Measurements from ENCODE around the gene PPIL1. TPM values are rescaled to one million over a fixed set of nuclear protein-coding genes. Genes with fewer than 3 reads are reported as not detected.

The PPIL1 gene
- total RNA-seq, 2 experiments from 2014 or later = 32.6 to 33.5 TPM

- ATAC-seq (no peak), DNase-seq (no peak)
- ChIA-PET POLR2A (no interaction called here), CTCF (interaction anchor here (0.6 to 3.0 kb wide), 12 partner anchors 14 to 133 kb away, joined by 3 to 26 read pairs (median 4); partner anchors contain the start of gene PPIL1)
- H3K27me3 Mint-ChIP-seq (ENCODE audit: low read depth) = no peaks in the 10 kb centered on the region
- no peaks in the 10 kb centered on the region for H3K9me3 Mint-ChIP-seq (ENCODE audit: insufficient read depth)
- peaks cover 35% of the 10 kb centered on the region for H3K4me1 Mint-ChIP-seq (ENCODE audit: low read depth)
- H3K36me3 Mint-ChIP-seq (ENCODE audit: low read depth) = peaks cover 13% of the 10 kb centered on the region
- no peak overlapping the region for H3K27ac Mint-ChIP-seq
- H3K4me3 Mint-ChIP-seq = no peak overlapping the region
Measured at GRCh38 chr6:36888654-36889481, 14.3 kb upstream of the PPIL1 start.

- H3K36me3 Mint-ChIP-seq (ENCODE audit: low read depth) = peaks cover 13% of the 10 kb centered on the region
- ChIA-PET POLR2A (no interaction called here), CTCF (interaction anchor here (0.6 to 3.0 kb wide), 7 partner anchors 15 to 130 kb away, joined by 3 to 26 read pairs (median 3); no protein-coding TSS in a partner anchor)
- no peaks in the 10 kb centered on the region for H3K27me3 Mint-ChIP-seq (ENCODE audit: low read depth)
- DNase-seq (no peak), ATAC-seq (no peak)
- no peak overlapping the region for H3K27ac Mint-ChIP-seq
- no peaks in the 10 kb centered on the region for H3K9me3 Mint-ChIP-seq (ENCODE audit: insufficient read depth)
- peaks cover 35% of the 10 kb centered on the region for H3K4me1 Mint-ChIP-seq (ENCODE audit: low read depth)
- H3K4me3 Mint-ChIP-seq = no peak overlapping the region
Measured at GRCh38 chr6:36888115-36888643, 13.6 kb upstream of the PPIL1 start.

- DNase-seq (no peak), ATAC-seq (no peak)
- peaks cover 13% of the 10 kb centered on the region for H3K36me3 Mint-ChIP-seq (ENCODE audit: low read depth)
- H3K27ac Mint-ChIP-seq = peak overlapping the region; percentile 73
- H3K9me3 Mint-ChIP-seq (ENCODE audit: insufficient read depth) = no peaks in the 10 kb centered on the region
- POLR2A ChIA-PET = interaction anchor here (0.6 to 3.0 kb wide), 2 partner anchors 13 to 35 kb away, joined by 3 to 35 read pairs; partner anchors contain the start of gene PPIL1
- no peaks in the 10 kb centered on the region for H3K27me3 Mint-ChIP-seq (ENCODE audit: low read depth)
- CTCF ChIA-PET = interaction anchor here (2.3 to 9.8 kb wide), 3 partner anchors 13 to 133 kb away, joined by 18 to 176 read pairs (median 130); partner anchors contain the start of gene PPIL1
- peaks cover 35% of the 10 kb centered on the region for H3K4me1 Mint-ChIP-seq (ENCODE audit: low read depth)
- H3K4me3 Mint-ChIP-seq = peak overlapping the region; percentile 91
Measured at GRCh38 chr6:36886950-36887618, 12.5 kb upstream of the PPIL1 start.

DNA sequence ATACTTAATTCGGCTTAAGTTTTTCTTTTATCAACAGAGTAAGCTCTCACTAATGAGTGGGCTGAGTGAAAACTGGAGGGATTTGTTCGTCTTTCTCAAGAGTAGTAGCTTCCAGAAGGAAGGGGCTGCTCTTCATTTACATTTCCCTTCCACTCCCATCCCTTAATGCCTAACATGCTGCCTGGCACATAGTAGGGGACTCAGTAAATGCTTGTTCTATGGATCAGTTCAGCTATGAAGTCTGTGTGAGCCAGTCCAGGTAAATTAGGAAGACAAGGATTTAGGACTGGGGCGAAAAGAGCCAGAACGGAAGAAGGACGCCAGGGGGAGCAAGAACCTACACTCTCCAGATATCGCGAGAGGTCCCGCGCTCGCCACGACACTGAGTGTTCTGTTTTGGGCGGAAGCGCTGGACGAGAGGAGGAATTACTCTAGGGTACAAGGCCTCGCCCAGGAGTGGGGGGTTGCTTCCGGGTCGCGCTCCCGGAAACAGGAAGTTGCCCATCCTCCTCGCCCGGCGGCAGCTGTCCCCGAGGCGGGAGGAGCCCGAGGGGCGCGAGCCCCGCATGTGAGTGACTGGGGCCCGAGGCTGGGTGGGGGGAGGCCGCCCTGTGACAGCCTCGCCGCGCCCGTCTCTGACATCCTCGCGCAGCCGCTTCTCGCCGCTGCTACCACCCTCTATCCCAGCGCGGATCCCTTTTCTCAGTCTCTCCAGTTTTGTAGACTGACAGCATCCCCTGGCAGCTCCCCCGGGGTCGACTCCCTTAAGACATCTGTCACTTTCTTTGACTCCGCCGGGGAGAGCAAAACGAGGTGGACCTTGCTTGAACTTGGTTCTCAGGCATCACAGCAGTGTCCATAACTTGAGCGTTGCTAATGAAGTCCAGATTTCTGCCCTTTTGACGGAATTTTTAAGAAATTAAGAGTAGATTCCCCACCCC lies 11.1 kb upstream of the PPIL1 start, which contains the start of gene C6orf89:
Gene C6orf89 (plus strand): TSS at position 492 of the 941 bp plus-strand sequence. CDS start 13,493 bp downstream, outside the sequence.
- no peaks in the 10 kb centered on the region for H3K9me3 Mint-ChIP-seq (ENCODE audit: insufficient read depth)
- ATAC-seq (peak; percentile 100), DNase-seq (peak; percentile 99)
- peaks cover 8% of the 10 kb centered on the region for H3K36me3 Mint-ChIP-seq (ENCODE audit: low read depth)
- H3K4me1 Mint-ChIP-seq (ENCODE audit: low read depth) = peaks cover 35% of the 10 kb centered on the region
- ChIA-PET POLR2A (interaction anchor here (0.6 to 3.0 kb wide), 11 partner anchors 11 to 132 kb away, joined by 3 to 35 read pairs (median 4); partner anchors contain the start of genes MTCH1 and PPIL1), CTCF (interaction anchor here (0.5 to 9.8 kb wide), 44 partner anchors 10 to 1311 kb away, joined by 3 to 176 read pairs (median 5); partner anchors contain the start of genes FGD2, MTCH1, PI16 and PPIL1)
- no peaks in the 10 kb centered on the region for H3K27me3 Mint-ChIP-seq (ENCODE audit: low read depth)
- H3K4me3 Mint-ChIP-seq = peak within 1 kb of the TSS; percentile 91
- peak within 1 kb of the TSS; percentile 87 for H3K27ac Mint-ChIP-seq

DNA sequence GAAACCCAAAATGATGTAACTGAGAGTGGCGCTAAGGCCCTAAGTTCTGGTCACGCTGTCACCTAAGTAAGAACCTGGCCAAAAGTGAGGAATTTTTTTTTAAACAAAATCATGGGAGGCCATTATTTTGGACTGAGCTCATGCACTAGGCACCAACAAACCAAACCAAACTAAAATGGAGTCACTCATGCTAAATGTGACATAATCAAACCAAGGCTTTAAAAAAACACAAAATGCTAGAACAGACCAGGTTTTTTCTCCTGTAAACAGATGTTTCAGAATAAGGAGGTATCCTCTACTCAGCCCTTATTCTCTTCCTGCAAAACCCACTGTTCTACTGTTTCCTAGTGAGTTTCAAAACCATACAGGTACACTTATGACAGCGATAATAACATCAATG lies 10.0 kb upstream of the PPIL1 start:
- Mint-ChIP-seq H3K27me3 (ENCODE audit: low read depth) (no peaks in the 10 kb centered on the region), H3K27ac (no peak overlapping the region), H3K4me3 (no peak overlapping the region), H3K4me1 (ENCODE audit: low read depth) (peaks cover 32% of the 10 kb centered on the region), H3K36me3 (ENCODE audit: low read depth) (peaks cover 8% of the 10 kb centered on the region), H3K9me3 (ENCODE audit: insufficient read depth) (no peaks in the 10 kb centered on the region)
- ChIA-PET POLR2A (interaction anchor here (1.3 to 3.0 kb wide), 7 partner anchors 10 to 133 kb away, joined by 4 to 35 read pairs (median 8); partner anchors contain the start of genes MTCH1 and PPIL1), CTCF (interaction anchor here (0.6 to 9.8 kb wide), 30 partner anchors 10 to 422 kb away, joined by 3 to 176 read pairs (median 6); partner anchors contain the start of genes FGD2, PI16 and PPIL1)
- DNase-seq (no peak), ATAC-seq (no peak)

DNA sequence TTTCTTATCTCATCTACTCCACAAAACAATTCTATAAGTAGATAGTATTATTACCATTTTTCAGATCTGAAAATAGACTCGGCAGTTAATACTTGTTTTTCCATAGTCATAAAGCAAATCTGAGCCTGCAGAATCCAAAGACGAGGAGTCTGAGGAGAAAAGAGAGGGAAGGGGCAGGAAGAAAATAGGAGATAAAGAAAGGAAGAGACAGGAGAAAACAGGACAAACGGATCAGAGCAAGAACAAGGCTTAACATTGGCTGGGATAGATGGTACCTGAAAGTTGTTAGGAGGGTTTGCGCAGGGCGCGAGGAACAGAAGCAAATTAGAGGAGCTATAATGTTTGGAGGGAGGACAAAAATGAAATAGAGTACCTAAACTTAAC lies 639 bp upstream of the PPIL1 start:
- Mint-ChIP-seq H3K9me3 (ENCODE audit: insufficient read depth) (no peaks in the 10 kb centered on the region), H3K27ac (peak overlapping the region; percentile 98), H3K36me3 (ENCODE audit: low read depth) (peaks cover 27% of the 10 kb centered on the region), H3K27me3 (ENCODE audit: low read depth) (peaks cover 8% of the 10 kb centered on the region), H3K4me1 (ENCODE audit: low read depth) (peaks cover 43% of the 10 kb centered on the region), H3K4me3 (peak overlapping the region; percentile 83)
- ChIA-PET POLR2A (interaction anchor here (0.7 to 3.4 kb wide), 15 partner anchors 9 to 1284 kb away, joined by 3 to 35 read pairs (median 3); partner anchors contain the start of genes C6orf89, CMTR1, MTCH1 and ZFAND3), CTCF (interaction anchor here (0.6 to 6.8 kb wide), 24 partner anchors 10 to 559 kb away, joined by 3 to 130 read pairs (median 6); partner anchors contain the start of genes C6orf89 and FGD2)
- DNase-seq (no peak), ATAC-seq (no peak)

DNA sequence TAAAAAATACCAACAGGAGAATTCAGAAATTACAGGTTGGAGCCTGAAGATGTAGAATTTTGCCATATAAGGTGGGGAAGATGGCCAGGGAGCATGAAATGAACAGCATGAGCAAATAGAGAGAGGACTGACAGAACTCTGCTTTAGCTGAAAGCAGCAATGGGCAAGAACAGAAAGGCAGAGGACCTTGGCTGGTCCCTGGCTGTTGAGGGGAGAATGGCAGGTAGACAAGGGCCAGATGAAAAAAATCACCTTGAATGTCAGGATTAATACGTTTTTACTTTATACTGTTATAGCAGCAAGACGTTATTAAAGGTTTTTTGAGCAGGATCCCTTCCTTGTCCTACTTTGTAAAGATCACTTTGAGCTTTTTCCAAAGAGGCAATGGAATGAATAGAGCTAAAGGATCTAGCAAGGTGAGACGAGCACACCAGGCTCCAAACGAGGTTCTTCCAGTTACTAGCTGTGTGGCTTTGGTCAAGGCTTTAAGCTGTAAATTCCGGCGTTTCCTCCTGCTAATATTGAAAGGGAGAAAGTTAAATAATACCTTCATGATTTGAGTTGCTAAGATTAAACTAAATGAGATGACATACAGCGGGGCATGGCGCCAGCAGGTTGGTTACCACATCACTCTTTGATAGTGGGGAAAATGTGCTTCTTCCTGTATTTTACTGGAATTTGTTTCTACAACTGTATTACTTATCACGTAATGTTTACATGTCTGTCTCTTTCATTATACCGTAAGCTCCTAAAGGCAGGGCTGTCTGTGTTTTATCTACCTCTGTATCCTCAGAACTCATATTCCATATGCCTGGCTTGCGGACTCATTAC lies 776 bp downstream of the PPIL1 start:
- POLR2A ChIA-PET = interaction anchor here (0.7 to 3.4 kb wide), 10 partner anchors 8 to 559 kb away, joined by 3 to 35 read pairs (median 4); partner anchors contain the start of genes C6orf89, CMTR1 and MTCH1
- H3K4me3 Mint-ChIP-seq = peak overlapping the region; percentile 83
- H3K27ac Mint-ChIP-seq = peak overlapping the region; percentile 98
- H3K4me1 Mint-ChIP-seq (ENCODE audit: low read depth) = peaks cover 51% of the 10 kb centered on the region
- ATAC-seq (peak; percentile 4), DNase-seq (peak; percentile 38)
- peaks cover 8% of the 10 kb centered on the region for H3K27me3 Mint-ChIP-seq (ENCODE audit: low read depth)
- peaks cover 35% of the 10 kb centered on the region for H3K36me3 Mint-ChIP-seq (ENCODE audit: low read depth)
- CTCF ChIA-PET = interaction anchor here (0.7 to 6.8 kb wide), 23 partner anchors 9 to 388 kb away, joined by 3 to 130 read pairs (median 8); partner anchors contain the start of genes C6orf89 and FGD2
- H3K9me3 Mint-ChIP-seq (ENCODE audit: insufficient read depth) = no peaks in the 10 kb centered on the region

- DNase-seq (no peak), ATAC-seq (no peak)
- peak overlapping the region; percentile 98 for H3K27ac Mint-ChIP-seq
- no peaks in the 10 kb centered on the region for H3K9me3 Mint-ChIP-seq (ENCODE audit: insufficient read depth)
- ChIA-PET POLR2A (interaction anchor here (3.4 kb wide), 1 partner anchor 12 kb away, joined by 35 read pairs; the partner anchor contains the start of gene C6orf89), CTCF (interaction anchor here (0.7 to 6.8 kb wide), 16 partner anchors 8 to 388 kb away, joined by 3 to 130 read pairs (median 12); partner anchors contain the start of genes C6orf89 and FGD2)
- peaks cover 40% of the 10 kb centered on the region for H3K36me3 Mint-ChIP-seq (ENCODE audit: low read depth)
- peaks cover 54% of the 10 kb centered on the region for H3K4me1 Mint-ChIP-seq (ENCODE audit: low read depth)
- peaks cover 7% of the 10 kb centered on the region for H3K27me3 Mint-ChIP-seq (ENCODE audit: low read depth)
- peak overlapping the region; percentile 83 for H3K4me3 Mint-ChIP-seq
Measured at GRCh38 chr6:36873115-36873514, 1.5 kb downstream of the PPIL1 start.

DNA sequence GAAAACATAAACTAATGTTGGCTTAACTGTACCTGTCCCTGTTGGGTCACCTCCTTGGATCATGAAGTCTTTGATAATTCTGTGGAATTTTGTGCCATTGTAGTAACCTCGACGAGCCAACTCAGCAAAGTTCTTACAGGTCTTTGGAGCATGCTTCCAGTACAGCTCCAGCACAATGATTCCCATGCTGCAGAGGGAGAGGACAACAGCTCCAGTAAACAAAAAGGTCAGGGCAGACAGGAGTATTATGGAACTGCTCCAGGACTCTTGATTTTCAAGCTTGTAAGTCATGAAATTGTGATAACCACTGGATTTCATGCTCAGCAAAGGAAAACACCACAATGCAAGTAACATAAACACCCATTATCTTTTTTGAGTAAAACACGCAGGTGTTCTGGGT lies 2.9 kb downstream of the PPIL1 start:
- Mint-ChIP-seq H3K27ac (no peak overlapping the region), H3K4me1 (ENCODE audit: low read depth) (peaks cover 65% of the 10 kb centered on the region), H3K27me3 (ENCODE audit: low read depth) (no peaks in the 10 kb centered on the region), H3K36me3 (ENCODE audit: low read depth) (peaks cover 52% of the 10 kb centered on the region), H3K4me3 (no peak overlapping the region), H3K9me3 (ENCODE audit: insufficient read depth) (no peaks in the 10 kb centered on the region)
- CTCF ChIA-PET = interaction anchor here (0.7 to 6.8 kb wide), 5 partner anchors 13 to 295 kb away, joined by 4 to 130 read pairs (median 85); partner anchors contain the start of gene C6orf89
- ATAC-seq = no peak
- POLR2A ChIA-PET = no interaction called here
- no peak for DNase-seq

Measured in activated CD8-positive, alpha-beta T cell treated with anti-CD3 and anti-CD28 coated beads, Interleukin-2, amount 10 ng/mL, durations not matched to agents 7 days and 5 days (primary cell).